OCI-LY3 (cell line): Measurements from ENCODE around the gene PTCRA.

ENCODE experiments used
- CTCF ChIP-seq: fragments of 200-600, 300-600 bp; sonication (generic); IDR thresholded peaks from 2 replicates; pipeline ENCODE4 v1.5.1; 2014; ENCODE audit warnings: antibody characterized with exemption, low read length, low read depth
- EZH2phosphoT487 ChIP-seq: fragments of 200-600 bp; shearing (Covaris generic); IDR thresholded peaks from 2 replicates; pipeline ENCODE4 v1.6.1; 2018; ENCODE audit warnings: antibody characterized with exemption, mixed run types, low read depth

GRCh38 chr6:42889815-42890214 lies 26.0 kb upstream of the PTCRA start:
- TF ChIP-seq CTCF: no peak
- no peak for TF ChIP-seq EZH2phosphoT487
